GM21528 (cell line): ENCODE measurements around the gene MAL.

Experiments used
- ATAC-seq: cut with Tn5 transposase; IDR thresholded peaks from one replicate; pipeline ENCODE4 v1.9.1; 2021; ENCODE audit warnings: mild to moderate bottlenecking, moderate library complexity; ENCODE audit not compliant: unreplicated experiment, low FRiP score

The MAL gene

DNA sequence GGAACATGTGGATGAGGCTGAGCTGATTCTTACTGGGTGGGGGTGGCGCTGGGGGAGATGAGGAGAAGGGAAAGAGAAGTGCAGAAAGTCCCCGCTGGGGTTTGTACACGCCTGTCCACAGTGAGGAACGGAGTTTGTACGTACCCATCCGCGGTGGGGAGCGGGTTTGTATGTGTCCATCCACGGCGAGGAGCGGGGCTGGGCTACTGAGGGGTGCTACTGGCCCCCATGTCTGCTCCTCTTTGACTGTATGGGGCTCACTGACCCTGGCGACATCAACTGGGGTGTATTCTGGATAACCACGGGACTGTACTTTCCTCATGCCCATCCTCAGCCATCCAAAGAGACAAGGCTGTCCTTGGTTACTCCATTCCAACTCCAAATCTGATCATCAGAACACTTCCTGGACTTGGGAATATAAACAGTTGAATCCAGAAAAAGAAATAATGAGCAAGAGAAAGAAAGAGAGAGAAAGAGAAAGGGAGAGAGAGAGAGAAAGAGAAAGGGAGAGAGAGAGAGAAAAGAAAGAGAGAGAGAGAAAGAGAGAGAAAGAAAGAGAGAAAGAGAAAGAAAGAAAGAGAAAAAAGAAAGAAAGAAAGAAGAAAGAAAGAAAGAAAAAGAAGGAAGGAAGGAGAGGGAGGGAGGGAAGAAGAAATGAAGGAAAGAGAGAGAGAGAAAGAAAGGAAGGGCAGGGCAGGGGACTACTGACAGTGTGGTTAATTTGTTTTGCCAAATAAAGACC lies 21.0 kb downstream of the MAL start:
- ATAC-seq, result no peak

DNA sequence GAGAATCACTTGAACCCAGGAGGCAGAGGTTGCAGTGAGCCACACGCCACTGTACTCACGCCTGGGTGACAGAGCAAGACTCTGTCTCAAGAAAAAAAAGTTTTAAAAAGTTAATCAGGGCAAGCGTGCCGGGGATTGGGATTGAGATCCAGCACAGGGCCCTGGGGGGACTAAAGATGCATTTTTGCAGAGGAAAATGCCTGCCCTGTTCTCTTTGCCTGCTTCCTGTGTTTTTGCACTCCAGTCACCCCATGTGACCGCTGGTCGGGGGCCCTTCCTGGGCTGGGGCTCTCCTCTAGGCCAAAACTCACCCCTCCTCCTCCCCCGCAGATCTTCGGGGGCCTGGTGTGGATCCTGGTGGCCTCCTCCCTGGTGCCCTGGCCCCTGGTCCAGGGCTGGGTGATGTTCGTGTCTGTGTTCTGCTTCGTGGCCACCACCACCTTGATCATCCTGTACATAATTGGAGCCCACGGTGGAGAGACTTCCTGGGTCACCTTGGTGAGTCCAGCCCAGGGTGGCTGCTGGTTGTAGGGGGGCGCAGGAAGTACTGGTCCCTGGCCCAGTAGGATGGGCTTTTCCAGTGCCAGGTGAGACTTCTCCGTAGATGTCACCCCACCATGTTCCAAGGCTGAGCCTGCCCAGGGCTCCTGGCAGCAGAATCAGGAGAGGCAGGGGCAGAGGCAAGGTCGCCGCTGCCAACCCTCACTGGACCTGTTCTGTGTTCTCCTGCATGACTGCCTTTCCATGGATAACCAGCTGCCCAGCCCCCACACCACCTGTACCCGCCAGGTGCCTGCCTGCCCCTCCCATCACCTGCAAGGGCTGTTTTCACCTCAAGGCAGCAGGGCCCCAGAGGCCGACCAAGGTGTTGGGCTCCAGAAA lies 22.4 kb downstream of the MAL start:
- ATAC-seq, result no peak

DNA sequence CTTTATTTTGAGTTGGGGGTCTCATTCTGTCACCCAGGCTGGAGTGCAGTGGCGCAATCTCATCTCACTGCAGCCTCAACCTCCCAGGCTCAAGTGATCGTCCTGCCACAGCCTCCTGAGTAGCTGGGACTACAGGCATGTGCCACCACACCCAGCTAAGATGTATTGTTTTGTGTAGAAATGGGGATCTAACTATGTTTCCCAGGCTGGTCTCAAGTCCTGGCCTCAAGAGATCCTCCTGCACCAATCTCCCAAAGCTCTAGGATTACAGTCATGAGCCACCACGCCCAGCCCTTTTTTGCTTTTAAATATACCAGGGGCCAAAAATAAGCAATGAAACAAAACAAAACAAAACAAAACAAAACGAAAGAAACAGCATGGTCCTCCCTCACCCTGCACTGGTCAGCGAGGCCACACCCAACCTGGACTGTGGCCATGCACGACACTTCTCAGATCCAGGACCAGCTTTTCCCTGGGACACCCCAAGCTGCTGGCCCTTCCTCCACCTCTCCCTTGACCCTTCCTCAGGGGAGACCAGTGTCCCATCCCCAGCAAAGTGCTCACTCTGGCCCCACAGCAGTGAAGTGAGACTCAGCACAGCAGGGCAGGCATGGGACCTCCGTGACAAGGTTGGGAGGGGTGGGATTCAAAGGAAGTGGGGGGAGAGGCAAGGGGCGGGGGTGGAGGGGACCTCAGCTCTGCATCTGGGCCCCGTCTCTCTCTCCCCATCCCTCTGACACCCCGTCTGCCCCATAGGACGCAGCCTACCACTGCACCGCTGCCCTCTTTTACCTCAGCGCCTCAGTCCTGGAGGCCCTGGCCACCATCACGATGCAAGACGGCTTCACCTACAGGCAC lies 23.5 kb downstream of the MAL start:
- no peak for ATAC-seq

DNA sequence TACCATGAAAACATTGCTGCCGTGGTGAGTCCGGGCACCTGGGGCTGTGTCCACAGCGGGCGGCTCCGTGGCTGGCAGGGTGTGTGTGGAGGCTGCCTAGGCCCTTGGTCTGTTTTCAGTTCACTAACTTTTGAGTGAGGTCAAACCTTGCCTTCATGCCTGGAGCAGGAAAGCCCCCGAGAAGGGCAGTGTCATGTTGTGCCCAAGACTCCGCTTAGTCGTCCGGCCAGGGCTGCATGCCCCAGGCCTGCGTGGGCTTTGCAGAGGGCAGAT lies 24.1 kb downstream of the MAL start:
- no peak for ATAC-seq

GRCh38 chr2:95049961-95050360 lies 24.5 kb downstream of the MAL start:
- ATAC-seq, result no peak

GRCh38 chr2:95050385-95051300 lies 25.1 kb downstream of the MAL start:
- no peak for ATAC-seq

DNA sequence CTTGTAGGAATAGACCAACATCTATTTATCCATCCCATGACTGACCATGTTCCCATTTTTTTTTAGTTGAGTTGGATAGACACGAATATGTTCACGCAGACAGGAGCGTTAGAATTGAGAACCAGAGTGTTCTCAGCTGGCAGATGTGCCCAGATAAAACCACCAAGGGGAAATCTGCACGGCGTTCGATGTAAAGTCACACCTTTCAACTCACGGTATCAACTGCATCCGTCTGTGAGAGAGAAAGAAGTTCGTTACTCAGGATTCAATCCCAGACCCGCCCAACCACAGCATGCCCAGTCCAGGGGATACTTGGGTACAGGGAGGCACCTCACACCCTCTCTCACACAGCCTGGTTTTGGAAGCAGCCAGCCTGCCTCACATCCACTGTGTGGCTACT lies 26.1 kb downstream of the MAL start:
- no peak for ATAC-seq

DNA sequence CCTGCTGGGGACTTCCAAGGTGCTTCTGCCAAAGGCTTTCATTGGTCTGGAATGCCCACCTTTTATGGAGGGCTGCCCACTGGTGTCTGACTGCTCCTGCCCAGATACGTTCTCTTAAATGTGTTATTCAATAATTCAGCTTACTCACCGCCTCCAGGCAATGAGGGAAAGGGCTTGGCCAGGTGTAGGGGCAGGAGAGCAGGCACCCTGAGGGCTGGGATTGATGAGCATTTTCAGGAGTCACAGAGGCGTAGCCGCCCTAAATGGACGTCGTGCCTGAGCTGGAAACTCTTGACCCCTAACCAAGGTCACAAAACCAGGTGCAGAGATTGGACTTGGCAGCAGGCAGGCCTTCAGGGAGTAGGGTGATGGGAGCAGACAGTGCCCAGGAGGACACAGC lies 26.8 kb downstream of the MAL start:
- no peak for ATAC-seq

DNA sequence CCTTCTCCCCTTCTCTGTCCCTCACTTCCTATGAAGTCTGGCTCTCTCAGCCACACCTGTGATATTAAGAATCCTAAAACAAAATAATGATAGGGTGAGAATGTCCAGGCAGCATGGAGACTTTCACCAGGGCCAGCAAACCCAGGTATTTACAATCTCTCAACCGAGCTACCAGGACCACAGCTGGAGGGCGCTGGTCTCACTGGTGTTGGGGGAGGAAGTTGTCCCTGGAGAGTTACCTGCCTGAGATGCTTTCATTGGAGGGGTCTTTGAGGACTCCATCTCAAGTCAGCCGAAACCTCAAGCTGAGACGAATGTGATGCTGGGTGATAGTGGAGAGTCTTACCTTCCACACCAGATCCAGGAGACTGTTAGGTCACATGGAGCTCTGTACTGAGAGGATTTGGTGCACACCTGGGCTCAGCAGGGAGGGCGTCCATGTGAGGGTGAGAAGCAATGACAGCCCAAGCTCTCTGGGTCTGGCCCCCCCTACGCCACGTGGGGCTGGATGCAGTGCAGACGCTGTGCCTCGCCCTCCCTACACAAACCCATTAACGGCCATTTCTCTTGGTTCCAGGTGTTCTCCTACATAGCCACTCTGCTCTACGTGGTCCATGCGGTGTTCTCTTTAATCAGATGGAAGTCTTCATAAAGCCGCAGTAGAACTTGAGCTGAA lies 27.4 kb downstream of the MAL start:
- ATAC-seq, result no peak

DNA sequence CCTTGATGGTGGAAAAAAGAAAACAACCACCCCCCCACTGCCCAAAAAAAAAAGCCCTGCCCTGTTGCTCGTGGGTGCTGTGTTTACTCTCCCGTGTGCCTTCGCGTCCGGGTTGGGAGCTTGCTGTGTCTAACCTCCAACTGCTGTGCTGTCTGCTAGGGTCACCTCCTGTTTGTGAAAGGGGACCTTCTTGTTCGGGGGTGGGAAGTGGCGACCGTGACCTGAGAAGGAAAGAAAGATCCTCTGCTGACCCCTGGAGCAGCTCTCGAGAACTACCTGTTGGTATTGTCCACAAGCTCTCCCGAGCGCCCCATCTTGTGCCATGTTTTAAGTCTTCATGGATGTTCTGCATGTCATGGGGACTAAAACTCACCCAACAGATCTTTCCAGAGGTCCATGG lies 28.0 kb downstream of the MAL start:
- ATAC-seq, result no peak

DNA sequence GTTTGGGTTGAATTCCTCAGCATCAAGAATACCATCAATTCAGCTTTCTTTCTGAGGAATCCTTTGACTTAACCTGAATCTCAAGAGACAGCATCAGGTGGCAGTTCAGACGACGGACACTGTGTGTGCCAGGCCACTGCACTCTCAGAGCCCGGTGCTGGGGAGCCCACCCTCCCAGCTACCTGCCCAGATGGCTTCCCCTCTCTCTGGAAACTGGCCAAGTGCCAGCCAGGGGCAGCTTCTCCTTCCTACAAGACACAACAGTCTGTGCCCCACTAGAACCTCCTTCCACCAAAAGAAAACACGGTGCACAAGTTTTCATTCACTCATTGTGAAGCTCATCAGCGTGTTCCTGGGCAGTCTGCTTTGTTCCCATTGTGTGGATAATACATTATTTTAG lies 28.5 kb downstream of the MAL start:
- ATAC-seq, result no peak

DNA sequence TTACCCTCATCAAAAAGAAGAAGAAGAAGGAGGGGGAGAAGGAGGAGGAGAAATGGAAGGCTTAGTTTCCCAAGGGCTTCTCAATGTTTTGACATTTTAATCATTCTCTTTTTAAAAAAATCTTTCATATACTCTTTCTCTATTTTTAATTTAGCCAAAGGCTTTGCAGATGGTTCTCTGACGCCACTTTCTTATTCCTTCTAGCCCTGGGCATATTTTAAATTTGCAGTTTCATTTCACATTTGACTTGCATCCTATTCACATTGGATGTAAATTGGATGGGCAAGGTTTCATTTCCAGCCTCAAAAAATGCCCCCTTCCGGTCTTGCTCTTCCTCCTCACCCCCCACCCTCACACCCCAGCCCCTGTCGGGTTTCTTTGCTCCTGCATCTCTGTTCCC lies 29.8 kb downstream of the MAL start:
- no peak for ATAC-seq

- ATAC-seq, result no peak
Measured at GRCh38 chr2:95056044-95056443, 30.5 kb downstream of the MAL start.

GRCh38 chr2:95056461-95057459 lies 31.3 kb downstream of the MAL start:
- ATAC-seq, result no peak

DNA sequence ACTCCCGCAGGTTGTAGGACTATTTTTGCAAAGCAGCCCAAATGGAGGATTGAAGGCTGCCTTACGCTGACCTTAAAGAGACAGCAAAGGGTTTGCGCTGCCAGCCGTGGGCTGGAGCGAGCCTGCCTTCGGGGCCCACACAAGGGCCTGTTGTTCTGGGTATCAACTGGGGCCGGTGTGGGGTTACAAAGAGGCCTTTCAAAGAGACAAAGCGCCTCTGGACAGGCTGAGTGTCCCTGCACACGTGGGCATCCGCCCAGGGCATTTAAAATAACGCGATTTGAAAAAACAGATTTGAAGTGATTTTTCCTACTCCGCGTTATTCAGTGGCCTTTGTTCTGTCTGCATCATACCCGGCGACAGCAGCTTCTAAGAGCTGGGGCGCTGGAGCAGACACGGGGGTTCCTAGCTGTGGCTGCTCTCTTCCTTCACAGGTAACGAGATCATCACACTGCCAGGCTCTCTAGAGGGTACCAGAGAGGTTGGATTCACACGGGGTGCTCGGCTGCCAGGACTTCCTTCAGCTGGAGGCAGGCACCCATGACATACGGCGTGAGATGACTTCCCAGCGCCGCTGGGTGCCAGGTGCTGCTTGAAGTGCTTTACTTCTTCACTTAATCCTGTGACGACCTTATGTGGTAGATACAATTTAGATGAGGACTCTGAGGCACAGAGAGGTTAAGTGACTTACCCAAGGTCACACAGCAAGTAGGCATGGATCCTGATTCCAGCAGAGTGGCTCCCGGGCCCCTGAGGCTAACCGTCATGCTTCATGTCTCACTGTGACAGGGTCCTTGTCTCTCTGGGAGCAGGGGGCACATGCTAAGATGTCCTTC lies 32.2 kb downstream of the MAL start:
- no peak for ATAC-seq

DNA sequence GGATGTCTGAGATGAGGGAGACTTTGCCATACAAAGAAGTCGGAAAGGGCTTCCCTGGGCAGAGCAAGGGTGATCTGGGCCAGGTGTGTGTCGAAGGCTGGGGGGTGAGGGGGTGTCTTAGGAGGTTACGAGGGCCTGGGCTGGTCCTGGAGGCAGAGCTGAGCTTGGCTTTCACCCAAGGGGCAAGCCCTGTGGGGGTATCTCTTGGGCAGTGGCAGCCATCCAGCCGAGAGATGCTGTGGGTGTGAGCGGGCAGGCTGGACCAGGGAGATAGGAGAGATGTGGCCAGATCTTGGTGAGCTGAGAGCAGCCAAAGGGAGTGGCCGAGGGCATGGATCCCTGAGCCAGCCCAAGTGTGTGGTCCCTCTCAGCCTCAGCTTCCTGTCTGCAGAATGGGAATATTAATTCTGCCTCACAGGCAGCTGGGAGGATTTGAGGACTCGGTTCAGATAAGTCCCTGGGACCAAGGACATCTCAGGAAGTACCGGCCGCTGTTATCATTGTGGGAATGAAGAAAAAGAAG lies 33.0 kb downstream of the MAL start:
- no peak for ATAC-seq

DNA sequence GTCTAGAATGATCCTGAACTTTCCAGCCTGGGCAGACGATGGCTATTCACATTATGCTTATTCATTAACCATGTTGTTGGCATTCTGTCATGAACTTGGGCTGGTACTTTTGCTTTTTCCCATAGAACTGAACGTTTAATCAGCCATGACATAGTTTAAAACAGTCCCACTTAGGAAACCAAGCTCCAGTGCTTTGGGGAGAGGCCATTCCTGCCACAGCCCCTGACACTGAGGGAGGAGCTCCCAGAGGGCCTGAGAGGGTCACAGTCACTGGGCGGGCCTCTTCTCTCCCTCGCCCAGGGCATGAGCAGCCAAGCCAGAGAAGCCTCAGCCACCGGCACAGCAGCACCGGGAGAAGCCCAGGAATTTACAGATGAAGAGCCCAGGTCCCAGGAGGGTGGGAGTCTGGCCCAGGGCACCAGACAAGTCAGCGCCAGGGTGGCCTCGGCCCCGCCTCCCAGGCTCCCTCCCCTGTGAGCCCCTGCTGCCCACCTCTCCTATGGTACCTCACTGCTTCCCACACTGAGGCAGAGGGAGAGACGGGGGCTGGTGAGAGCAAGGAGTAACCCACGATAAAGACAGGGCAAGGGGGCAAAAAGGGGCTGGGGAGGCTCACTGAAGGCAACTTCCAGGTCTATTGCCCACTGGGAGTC lies 33.6 kb downstream of the MAL start:
- ATAC-seq, result no peak
